ENCODE measurements around the gene MYCT1. TPM values are rescaled to one million over a fixed set of nuclear protein-coding genes. Genes with fewer than 3 reads are reported as not detected.

The MYCT1 gene
- total RNA-seq, 1 experiment from 2014 or later, result not detected

- CTCF ChIA-PET, result no interaction called here
- in situ Hi-C loops (cut with HindIII; ENCODE audit: low pct_unique_long_range_greater_than_20kb, low sequenced_read_pairs), result no loop called here
Measured at GRCh38 chr6:152734630-152735029, 36.9 kb downstream of the MYCT1 start.

GRCh38 chr6:152736687-152737273 is 39.1 kb downstream of the MYCT1 start:
- H3K27me3 ChIP-seq (ENCODE audit: control insufficient read depth, insufficient read depth, low read length), result no peaks in the 10 kb centered on the region; the same call in 1 of the 2 replicates
- no peaks in the 10 kb centered on the region for H3K36me3 ChIP-seq (ENCODE audit: control insufficient read depth, insufficient read depth, low read length)
- POLR2A ChIA-PET, result no interaction called here
- in situ Hi-C loops (cut with HindIII; ENCODE audit: low pct_unique_long_range_greater_than_20kb, low sequenced_read_pairs) (no loop called here), intact Hi-C loops (cut with micrococcal nuclease; ENCODE audit: unreplicated experiment) (no loop called here)
- CTCF ChIA-PET, result no interaction called here
- no peaks in the 10 kb centered on the region for H3K4me1 ChIP-seq (ENCODE audit: control insufficient read depth, insufficient read depth, low read length)
- ATAC-seq (no peak), DNase-seq (ENCODE audit: low read depth, low spot score) (no peak)
- H3K27ac ChIP-seq (ENCODE audit: low read length), result no peak overlapping the region
- TF ChIP-seq TCF7L2 (IDR thresholded peaks at IDR 0.05; ENCODE audit: low read depth, low read length) (no peak), SIN3A (IDR thresholded peaks at IDR 0.05; ENCODE audit: borderline replicate concordance, insufficient read depth, low read depth, low read length) (no peak), REST (IDR thresholded peaks at IDR 0.05; ENCODE audit: insufficient read depth in 1 of 2, low read depth in 2 of 2, low read length in 1 of 2) (no peak), CTCF (IDR thresholded peaks at IDR 0.05) (no peak), POLR2AphosphoS5 (IDR thresholded peaks at IDR 0.05; ENCODE audit: low read depth, low read length) (no peak)
- H3K9me3 ChIP-seq (ENCODE audit: control insufficient read depth, insufficient read depth, low read depth, low read length), result no peaks in the 10 kb centered on the region
- no TSS peak for BruUV-seq (replicated peaks)
- no peak overlapping the region for H3K4me3 ChIP-seq (ENCODE audit: low read depth in 2 of 2, low read length in 2 of 2)

More at GRCh38 chr6:152734630-152735029, 36.9 kb downstream of the MYCT1 start:
- Histone ChIP-seq H3K4me1 (ENCODE audit: control insufficient read depth, insufficient read depth, low read length) (no peaks in the 10 kb centered on the region), H3K27me3 (ENCODE audit: control insufficient read depth, insufficient read depth, low read length) (no peaks in the 10 kb centered on the region), H3K27ac (ENCODE audit: low read length) (no peak overlapping the region), H3K4me3 (ENCODE audit: low read depth in 2 of 2, low read length in 2 of 2) (no peak overlapping the region), H3K9me3 (ENCODE audit: control insufficient read depth, insufficient read depth, low read depth, low read length) (no peaks in the 10 kb centered on the region), H3K36me3 (ENCODE audit: control insufficient read depth, insufficient read depth, low read length) (no peaks in the 10 kb centered on the region)
- no peak for DNase-seq (ENCODE audit: low read depth, low spot score)
- POLR2A ChIA-PET, result no interaction called here
- ATAC-seq, result no peak
- intact Hi-C loops (cut with micrococcal nuclease; ENCODE audit: unreplicated experiment), result no loop called here
- TF ChIP-seq SIN3A (IDR thresholded peaks at IDR 0.05; ENCODE audit: borderline replicate concordance, insufficient read depth, low read depth, low read length) (no peak), REST (IDR thresholded peaks at IDR 0.05; ENCODE audit: insufficient read depth in 1 of 2, low read depth in 2 of 2, low read length in 1 of 2) (no peak)
- no TSS peak for BruUV-seq (replicated peaks)

All from Panc1 (cell line).